OCI-LY1 (cell line): ENCODE data around the gene PCDHA1.

Experiments
- H2AFZ ChIP-seq: fragments of 200-600 bp; sonication (generic), shearing (Covaris generic); 2 replicates; pipeline ENCODE4 v1.6.0; 2014; ENCODE audit warnings: antibody characterized with exemption, mild to moderate bottlenecking, low read length
- H3F3A ChIP-seq: fragments of 200-600 bp; sonication (generic), shearing (Covaris generic); 2 replicates; pipeline ENCODE4 v1.6.0; 2014; ENCODE audit warnings: mild to moderate bottlenecking, antibody characterized with exemption, low read length, moderate library complexity; ENCODE audit not compliant: insufficient read depth
- H3K27ac ChIP-seq: fragments of 200-600 bp; sonication (generic); 2 replicates; pipeline ENCODE4 v1.5.1; 2014; ENCODE audit warnings: low read length, mixed run types, mild to moderate bottlenecking, low read depth; ENCODE audit not compliant: poor library complexity, severe bottlenecking
- H3K27me3 ChIP-seq: fragments of 200-600 bp; sonication (generic); 2 replicates; pipeline ENCODE4 v1.6.0; 2014; ENCODE audit warnings: antibody characterized with exemption, mild to moderate bottlenecking, low read length, moderate library complexity; ENCODE audit not compliant: insufficient read depth
- H3K36me3 ChIP-seq: fragments of 200-600 bp; sonication (generic); 2 replicates; pipeline ENCODE4 v1.6.1; 2014; ENCODE audit warnings: mild to moderate bottlenecking, antibody characterized with exemption, low read length, moderate library complexity, mixed read lengths; ENCODE audit not compliant: insufficient read depth
- H3K4me1 ChIP-seq: fragments of 200-600 bp; sonication (generic); 2 replicates; pipeline ENCODE4 v1.5.1; 2014; ENCODE audit warnings: mild to moderate bottlenecking, low read length, moderate library complexity; ENCODE audit not compliant: insufficient read depth, severe bottlenecking
- H3K4me2 ChIP-seq: fragments of 200-600 bp; sonication (generic), shearing (Covaris generic); 2 replicates; pipeline ENCODE4 v1.6.1; 2014; ENCODE audit warnings: low read length
- H3K4me3 ChIP-seq: fragments of 200-600 bp; sonication (generic); 2 replicates; pipeline ENCODE4 v1.5.1; 2014; ENCODE audit warnings: low read length, low read depth, mild to moderate bottlenecking, mixed read lengths; ENCODE audit not compliant: poor library complexity, severe bottlenecking
- H3K79me2 ChIP-seq: fragments of 200-600 bp; shearing (Covaris generic); 2 replicates; pipeline ENCODE4 v1.6.1; 2016; ENCODE audit warnings: mixed run types, low read length, mixed read lengths; ENCODE audit not compliant: insufficient read depth
- H3K9ac ChIP-seq: fragments of 200-600 bp; sonication (generic), shearing (Covaris generic); 2 replicates; pipeline ENCODE4 v1.6.1; 2014; ENCODE audit warnings: mild to moderate bottlenecking, low read length, mixed read lengths
- H3K9me2 ChIP-seq: fragments of 200-600 bp; sonication (generic), shearing (Covaris generic); 2 replicates; pipeline ENCODE4 v1.6.1; 2014; ENCODE audit warnings: low read depth, mild to moderate bottlenecking, low read length, mixed read lengths
- H3K9me3 ChIP-seq: fragments of 200-600 bp; shearing (Covaris generic); 2 replicates; pipeline ENCODE4 v1.6.1; 2014; ENCODE audit warnings: low read length, mixed read lengths
- H4K20me1 ChIP-seq: fragments of 200-600 bp; sonication (generic), shearing (Covaris generic); 2 replicates; pipeline ENCODE4 v1.6.0; 2016; ENCODE audit warnings: mild to moderate bottlenecking, low read length; ENCODE audit not compliant: insufficient read depth
- EZH2 ChIP-seq: fragments of 200-600 bp; sonication (generic), shearing (Covaris generic); IDR thresholded peaks from 2 replicates; pipeline ENCODE4 v1.8.0; 2017; ENCODE audit warnings: borderline replicate concordance, mixed run types, mild to moderate bottlenecking, antibody characterized with exemption, low read length, moderate library complexity, mixed read lengths
- TF ChIP-seq, protein P1 (sequence below): fragments of 200-600 bp; sonication (generic), shearing (Covaris generic); IDR thresholded peaks from 2 replicates; pipeline ENCODE4 v1.5.1; 2017; ENCODE audit warnings: mild to moderate bottlenecking, antibody characterized with exemption, low read length, moderate library complexity, mixed read lengths

PCDHA1 gene

DNA sequence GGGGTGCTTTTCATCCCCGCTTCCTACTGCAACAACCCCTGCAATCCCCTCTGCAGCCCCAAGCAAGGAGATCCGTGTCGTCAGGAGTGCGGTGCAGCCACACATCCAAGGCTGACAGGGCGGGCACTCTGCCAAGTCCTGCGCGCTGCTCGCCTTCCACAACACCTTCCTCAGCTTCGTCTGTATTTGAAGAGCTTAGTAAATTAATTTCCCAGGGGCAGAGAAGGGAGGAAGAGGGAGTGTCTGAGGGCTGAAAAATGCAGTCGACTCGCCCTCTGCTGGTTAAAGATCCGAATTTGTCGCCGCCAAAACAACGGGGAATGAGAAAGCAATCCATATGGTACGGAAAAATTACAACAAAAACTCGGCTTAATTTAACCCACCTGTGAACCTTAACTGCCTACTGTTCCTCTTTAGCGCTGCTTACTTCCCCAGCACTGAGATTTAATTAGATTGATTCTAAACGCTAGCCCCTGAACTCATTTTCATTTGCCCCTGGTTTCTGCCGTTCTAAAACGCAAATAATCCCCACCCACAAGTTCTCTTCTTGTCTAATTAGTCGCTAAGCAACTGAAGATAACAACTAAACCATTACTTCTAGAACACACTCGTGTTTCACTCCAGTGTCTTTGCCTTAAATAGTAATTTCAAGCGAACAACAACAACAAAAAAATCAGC lies 254.3 kb downstream of the PCDHA1 start:
- Histone ChIP-seq H3K4me1 (no peaks in the 10 kb centered on the region), H3K27ac (no peak overlapping the region), H4K20me1 (no peaks in the 10 kb centered on the region), H3K79me2 (no peaks in the 10 kb centered on the region), H3K36me3 (no peaks in the 10 kb centered on the region), H3F3A (no peaks in the 10 kb centered on the region), H3K4me3 (no peak overlapping the region), H3K9ac (no peak overlapping the region), H2AFZ (no peak overlapping the region), H3K4me2 (no peak overlapping the region), H3K9me2 (no peaks in the 10 kb centered on the region), H3K27me3 (no peaks in the 10 kb centered on the region), H3K9me3 (no peaks in the 10 kb centered on the region)
- no peak for TF ChIP-seq EZH2
- TF ChIP-seq, protein P1, sequence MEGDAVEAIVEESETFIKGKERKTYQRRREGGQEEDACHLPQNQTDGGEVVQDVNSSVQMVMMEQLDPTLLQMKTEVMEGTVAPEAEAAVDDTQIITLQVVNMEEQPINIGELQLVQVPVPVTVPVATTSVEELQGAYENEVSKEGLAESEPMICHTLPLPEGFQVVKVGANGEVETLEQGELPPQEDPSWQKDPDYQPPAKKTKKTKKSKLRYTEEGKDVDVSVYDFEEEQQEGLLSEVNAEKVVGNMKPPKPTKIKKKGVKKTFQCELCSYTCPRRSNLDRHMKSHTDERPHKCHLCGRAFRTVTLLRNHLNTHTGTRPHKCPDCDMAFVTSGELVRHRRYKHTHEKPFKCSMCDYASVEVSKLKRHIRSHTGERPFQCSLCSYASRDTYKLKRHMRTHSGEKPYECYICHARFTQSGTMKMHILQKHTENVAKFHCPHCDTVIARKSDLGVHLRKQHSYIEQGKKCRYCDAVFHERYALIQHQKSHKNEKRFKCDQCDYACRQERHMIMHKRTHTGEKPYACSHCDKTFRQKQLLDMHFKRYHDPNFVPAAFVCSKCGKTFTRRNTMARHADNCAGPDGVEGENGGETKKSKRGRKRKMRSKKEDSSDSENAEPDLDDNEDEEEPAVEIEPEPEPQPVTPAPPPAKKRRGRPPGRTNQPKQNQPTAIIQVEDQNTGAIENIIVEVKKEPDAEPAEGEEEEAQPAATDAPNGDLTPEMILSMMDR, result no peak

DNA sequence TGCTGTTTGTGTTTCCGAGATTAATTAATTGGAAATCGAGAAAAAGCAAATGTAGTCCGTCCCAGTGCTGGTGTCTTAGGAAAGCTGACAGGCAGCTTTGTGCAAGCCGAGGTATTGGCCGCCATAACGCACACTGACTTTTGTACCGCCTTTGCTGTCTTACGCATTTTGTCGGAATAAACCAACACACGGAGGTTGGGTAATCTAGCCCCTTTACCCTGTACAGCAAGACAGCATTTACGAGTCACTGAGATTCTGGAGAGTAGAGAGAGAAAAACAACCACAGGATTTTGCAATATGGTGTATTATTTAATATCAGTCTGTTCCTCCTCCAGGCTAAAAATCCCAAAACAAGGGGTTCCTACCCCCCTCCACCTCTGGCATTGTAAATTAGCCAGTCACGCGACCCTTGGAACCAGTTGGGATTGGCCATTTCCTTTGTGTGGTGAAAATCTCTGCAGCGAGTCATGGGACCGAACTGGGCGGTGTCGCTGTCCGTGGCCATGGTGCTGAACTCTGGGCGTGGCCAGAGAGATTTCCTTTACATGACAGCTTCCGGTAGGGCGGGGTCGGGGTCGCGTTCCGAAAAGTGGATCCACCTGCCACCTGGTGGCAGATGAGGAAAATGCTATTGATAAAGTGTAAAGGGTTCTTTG lies 255.0 kb downstream of the PCDHA1 start:
- no peaks in the 10 kb centered on the region for H4K20me1 ChIP-seq
- no peaks in the 10 kb centered on the region for H3K9me3 ChIP-seq
- no peaks in the 10 kb centered on the region for H3F3A ChIP-seq
- no peaks in the 10 kb centered on the region for H3K9me2 ChIP-seq
- no peak overlapping the region for H2AFZ ChIP-seq
- H3K27me3 ChIP-seq, result no peaks in the 10 kb centered on the region
- H3K9ac ChIP-seq, result no peak overlapping the region
- no peaks in the 10 kb centered on the region for H3K4me1 ChIP-seq
- no peaks in the 10 kb centered on the region for H3K79me2 ChIP-seq
- no peak overlapping the region for H3K4me3 ChIP-seq
- no peak for TF ChIP-seq EZH2
- TF ChIP-seq, protein P1, result peak; percentile 72
- no peaks in the 10 kb centered on the region for H3K36me3 ChIP-seq
- no peak overlapping the region for H3K27ac ChIP-seq
- no peak overlapping the region for H3K4me2 ChIP-seq

DNA sequence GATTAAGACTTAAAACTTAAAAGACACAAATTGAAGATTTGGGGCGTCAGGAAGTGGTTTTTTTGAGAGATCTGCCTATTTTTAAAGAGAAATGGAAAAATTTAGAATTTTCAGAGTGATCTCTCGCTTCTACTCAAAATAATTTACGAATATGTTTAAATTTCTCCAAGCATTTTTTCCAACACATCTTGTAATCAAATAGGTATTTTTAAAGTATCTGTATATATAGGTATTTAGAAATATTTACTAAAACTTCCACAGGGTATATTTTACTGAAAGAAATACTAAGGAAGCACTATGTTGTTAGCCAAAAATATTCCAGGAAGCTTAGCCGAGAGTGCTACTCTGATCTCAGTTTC lies 255.5 kb downstream of the PCDHA1 start:
- Histone ChIP-seq H3K9ac (no peak overlapping the region), H3K9me3 (no peaks in the 10 kb centered on the region), H3K36me3 (no peaks in the 10 kb centered on the region), H3K27me3 (no peaks in the 10 kb centered on the region), H3K79me2 (no peaks in the 10 kb centered on the region), H3K4me1 (no peaks in the 10 kb centered on the region), H4K20me1 (no peaks in the 10 kb centered on the region), H2AFZ (no peak overlapping the region), H3K4me3 (no peak overlapping the region), H3F3A (no peaks in the 10 kb centered on the region), H3K4me2 (no peak overlapping the region), H3K27ac (no peak overlapping the region), H3K9me2 (no peaks in the 10 kb centered on the region)
- no peak for TF ChIP-seq EZH2
- TF ChIP-seq, protein P1, result no peak
